GDM1 (cell line): ENCODE measurements around the gene PTPRD.
"Not testable (repeated sequence)": the region's sequence is repeated elsewhere in the genome, so short reads cannot be mapped to it uniquely, and the experiment has no call there.

ENCODE experiments used
- DNase-seq: peaks from one replicate; lab custom pipeline; 2025; lab: John Stamatoyannopoulos, UW

Gene PTPRD

DNA sequence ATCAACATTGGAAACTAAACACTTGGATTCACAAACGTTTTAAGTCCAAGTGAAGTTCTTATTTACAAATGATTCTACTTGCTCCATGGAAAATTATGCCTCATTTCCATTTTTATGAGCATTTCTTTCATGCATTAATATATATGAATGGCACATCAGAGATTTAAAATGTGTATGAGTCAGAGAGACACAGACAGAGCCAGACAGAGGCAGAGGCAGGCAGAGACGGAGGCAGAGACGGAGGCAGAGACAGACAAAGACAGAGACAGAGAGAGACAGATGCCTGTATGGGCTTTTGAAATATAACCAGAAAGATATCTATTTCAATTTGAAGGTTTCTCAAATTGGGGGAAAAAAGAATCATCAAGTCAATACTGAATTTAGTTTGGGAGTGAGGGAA lies 649.0 kb downstream of the PTPRD start:
- DNase-seq = no peak

DNA sequence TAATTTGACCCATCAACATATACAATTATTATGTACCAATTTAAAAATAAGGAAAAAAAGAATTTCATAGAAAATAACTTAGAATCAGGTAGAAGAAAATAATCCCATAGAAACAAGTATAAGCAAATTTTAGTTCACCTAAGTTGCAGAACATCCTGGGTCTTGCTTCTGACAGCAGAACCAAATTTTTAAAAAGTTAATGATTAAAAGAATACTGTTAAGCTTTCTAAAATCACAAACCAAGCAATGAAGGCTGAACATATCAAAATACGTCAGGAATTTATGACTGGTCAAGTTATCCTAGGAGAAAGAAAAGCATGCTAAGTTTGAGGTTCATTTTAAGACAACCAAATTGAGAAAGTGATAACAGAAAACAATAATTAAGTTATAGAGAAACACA lies 650.9 kb downstream of the PTPRD start:
- DNase-seq = no peak

DNA sequence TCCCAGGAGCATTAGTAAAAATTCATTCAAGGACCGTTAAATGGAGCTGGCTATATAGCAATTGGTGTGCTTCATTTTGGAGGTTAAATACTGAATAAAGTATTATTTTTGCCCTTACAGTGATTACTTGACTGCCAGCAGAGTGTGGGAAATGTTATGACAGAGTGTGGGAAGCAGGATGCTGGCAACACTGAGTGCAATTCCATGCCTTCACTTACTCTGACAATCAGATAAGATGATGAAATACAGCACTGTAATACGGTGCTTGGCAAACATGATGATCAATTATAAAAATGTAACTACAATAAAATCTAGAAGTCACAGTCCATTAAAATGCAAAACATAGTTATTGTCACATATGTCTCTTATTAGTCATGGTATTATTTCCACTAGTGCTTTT lies 651.3 kb downstream of the PTPRD start:
- DNase-seq = no peak

DNA sequence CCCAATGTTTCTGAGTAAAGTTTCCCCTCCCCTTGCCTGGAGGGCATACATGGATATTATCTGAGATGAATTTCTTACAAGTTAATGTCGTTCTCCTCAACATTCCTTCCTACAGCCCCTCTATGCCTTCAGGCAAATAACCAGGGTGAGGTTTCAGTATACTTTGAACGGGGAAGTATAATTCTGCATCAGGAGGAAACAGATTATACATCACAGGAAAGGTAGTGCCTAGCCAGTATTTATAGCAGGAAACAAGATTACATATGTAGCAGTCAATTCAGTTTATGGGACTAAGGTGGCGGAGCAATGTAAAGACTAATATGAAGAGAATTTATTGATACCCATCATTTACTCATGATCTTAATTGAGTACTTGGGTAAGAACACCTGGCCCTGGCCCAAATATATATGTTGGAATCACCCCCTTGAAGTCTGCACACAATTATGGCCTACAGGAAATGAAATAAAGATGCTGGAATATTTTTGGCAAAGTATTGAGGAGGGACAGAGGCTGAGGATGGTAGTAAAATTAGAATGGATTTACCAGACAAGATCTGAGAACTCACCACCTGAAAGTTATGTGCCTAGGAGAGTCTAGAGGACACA lies 661.1 kb downstream of the PTPRD start:
- peak; percentile 35 for DNase-seq

DNA sequence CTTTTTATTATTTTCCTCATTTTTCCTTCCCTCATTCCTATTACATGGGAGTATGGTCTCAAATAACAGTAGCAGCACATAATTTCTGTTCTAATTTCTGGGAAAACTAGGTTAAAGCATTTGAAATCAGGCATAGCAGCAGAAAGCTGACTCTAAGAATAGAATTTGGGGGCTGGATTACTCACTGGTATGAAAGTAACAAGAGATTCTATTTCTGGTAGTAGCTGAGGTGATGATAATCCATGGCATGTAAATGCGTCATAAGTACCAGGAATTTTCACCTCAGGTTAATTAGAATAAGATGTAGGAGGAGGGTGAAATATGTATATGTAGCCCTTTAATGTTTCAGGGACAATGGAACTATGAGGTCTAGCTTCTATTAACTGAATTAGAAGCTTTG lies 662.0 kb downstream of the PTPRD start:
- no peak for DNase-seq

DNA sequence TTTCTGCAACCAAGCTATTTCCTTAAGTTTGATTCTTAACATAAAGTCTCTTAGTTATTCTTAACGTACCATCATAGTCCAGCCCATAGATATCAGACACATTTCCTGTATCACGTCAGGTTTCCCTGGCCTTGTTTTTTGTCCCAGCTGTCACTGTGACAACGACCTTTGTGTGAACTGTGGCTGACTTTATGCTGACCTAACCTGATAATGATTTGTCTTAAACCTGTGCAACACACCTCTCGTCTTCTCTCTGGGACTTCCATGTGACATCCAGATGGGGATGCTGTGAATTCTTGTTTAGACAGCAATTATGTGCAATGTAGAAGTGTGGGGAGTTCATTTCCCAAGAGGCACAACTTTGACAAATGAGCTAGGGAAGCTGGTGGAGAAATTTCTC lies 662.8 kb downstream of the PTPRD start:
- DNase-seq = no peak

DNA sequence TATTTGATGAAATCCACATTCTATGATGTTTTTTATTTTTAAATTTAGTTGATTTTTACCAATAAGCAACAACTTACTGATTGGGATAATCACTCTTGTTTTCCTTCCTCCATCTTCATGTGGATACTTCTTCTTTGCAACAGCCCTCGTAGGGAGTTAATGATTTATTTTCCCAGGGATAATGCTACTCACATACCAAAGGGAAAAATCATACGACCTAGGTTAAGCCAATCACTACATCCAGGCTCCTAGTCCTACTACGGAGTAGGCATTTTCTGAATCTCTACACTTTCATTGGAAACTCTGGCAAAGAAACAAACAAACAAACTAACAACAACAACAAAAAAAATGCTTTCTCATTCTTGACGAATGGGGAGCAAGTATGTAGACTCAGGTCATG lies 663.4 kb downstream of the PTPRD start:
- no peak for DNase-seq

DNA sequence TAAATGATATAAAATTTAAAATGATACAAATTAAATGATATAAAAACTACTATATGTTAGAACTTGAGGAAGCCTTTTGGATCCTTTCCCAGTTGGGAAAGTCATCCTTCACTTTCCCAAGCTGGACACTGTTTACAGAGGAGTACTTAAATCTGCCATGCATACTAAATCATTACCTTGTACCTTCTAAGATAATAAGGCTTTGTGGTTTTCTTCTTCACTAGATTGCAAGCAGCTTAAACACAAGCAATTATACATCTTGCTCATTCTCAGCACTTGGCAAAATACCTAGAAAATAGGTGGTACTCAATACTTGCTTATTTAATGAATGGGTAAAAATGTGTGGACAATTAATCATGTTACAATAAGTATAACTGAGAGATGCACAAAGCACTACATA lies 666.8 kb downstream of the PTPRD start:
- no peak for DNase-seq

DNA sequence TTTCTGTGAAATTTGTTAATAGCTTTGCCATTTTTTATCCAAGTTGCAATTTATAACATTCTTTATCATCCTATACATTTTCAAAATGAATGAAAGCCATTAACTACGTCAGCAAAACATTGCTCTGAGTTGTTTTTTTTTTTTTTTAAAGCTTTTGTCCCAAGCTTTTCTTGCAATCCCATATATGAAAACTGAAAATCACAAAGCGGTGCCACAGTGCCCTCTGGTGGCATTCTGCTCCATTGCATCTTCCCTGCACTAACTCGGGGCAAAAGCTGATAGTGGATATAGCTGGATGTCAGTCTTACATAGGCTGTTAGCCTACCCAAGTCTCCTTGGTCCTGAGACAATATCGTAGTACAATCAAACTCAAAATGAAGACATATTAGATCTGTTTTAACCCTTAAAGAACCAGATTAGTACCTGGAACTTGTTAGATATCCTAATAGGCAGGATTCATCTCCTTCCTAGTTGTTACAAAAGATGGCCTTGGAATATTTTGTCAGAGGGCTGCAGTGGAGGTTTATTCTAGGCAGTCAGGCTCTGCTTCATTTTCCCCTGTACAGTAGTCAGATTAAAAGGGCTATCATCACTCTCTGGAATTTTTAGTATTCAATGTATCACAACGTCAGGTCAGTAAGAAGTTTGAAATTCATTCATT lies 669.9 kb downstream of the PTPRD start:
- DNase-seq = peak; percentile 69

DNA sequence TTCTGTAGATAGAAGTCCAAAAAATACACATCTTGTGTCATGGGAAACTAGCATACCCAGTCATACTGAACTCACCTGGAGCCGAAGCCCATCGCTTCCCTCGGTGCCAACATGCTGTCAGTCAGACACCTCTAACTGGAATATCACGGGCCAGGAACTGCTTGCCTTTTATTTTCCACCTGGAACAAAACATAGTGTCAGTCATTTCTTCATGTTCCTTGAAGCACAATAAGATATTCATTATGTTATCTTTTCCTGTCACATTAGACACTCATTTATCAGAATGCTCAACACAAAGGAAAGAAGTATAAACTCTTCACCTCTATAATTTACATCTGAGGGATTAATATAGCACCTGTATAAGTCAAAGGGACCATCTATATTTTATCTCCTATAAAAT lies 674.4 kb downstream of the PTPRD start:
- DNase-seq = no peak

DNA sequence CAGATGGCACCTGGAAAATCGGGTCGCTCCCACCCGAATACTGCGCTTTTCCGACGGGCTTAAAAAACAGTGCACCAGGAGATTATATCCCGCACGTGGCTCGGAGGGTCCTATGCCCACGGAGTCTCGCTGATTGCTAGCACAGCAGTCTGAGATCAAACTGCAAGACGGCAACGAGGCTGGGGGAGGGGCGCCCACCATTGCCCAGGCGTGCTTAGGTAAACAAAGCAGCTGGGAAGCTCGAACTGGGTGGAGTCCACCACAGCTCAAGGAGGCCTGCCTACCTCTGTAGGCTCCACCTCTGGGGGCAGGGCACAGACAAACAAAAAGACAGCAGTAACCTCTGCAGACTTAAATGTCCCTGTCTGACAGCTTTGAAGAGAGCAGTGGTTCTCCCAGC lies 681.3 kb downstream of the PTPRD start:
- not testable (repeated sequence) for DNase-seq

DNA sequence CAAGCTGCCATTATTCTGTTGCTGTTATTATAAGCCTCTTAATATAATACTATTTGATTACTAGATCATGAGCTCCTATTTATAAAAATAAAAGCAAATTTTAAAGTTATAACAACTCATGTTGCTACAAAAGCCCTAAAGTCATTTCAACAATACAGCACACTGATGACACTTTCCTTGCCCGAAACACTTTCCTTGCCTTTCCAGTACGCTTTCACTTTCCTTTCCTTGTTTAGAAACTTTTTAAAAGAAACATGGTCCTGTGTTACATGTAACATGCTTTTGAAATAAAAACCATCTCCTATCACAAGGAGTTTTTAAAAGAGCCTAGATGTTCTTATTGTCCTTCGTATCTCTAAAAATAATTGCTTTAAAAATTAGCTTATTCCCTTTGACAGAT lies 688.4 kb downstream of the PTPRD start:
- DNase-seq = no peak

DNA sequence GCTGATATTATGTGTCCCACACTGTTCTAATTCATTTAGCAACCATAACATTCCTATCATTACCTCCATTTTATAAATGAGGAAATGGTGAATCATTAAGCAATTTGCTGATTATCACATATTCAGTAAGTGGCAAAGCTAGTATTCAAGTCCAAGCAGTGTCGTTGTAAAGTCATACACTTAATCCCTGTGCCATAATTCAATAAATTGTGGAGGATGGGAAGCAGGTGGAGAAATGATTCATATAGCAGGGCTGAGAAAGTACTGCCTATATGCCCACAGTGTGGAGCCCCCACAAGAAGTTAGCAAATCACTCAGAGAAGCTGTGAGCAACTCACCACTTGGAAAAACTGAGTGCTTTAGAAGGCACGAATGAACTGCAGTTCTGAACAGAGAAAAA lies 691.0 kb downstream of the PTPRD start:
- no peak for DNase-seq

DNA sequence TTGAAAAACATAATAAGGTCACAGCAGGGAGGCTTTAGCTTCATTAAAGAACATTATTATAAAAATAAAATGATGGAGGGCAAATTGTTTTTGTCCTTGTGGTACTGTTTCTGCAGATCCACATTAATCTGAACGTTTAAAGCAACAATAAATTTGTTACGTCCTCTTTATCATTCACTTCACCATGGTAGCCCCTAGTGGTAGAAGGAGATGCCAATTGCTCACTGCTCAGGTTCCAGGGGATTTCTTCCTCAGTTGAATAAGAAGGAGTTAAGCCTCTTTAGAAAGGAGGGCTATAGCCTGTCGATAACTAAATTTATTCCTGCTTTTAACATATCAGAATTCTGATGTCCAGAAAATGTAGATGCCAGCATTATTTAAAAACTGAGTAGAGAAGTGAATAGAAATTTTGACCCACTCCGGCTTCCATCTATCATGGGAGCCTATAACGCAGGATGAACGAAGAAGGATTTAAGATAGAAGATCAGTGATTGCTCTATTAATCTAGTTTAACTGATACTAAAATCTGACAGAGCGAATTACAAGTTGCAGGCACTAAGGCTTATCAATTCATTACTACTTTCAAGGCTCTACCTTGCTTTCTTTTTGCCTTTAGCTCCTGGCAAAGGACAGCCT lies 692.3 kb downstream of the PTPRD start:
- no peak for DNase-seq

DNA sequence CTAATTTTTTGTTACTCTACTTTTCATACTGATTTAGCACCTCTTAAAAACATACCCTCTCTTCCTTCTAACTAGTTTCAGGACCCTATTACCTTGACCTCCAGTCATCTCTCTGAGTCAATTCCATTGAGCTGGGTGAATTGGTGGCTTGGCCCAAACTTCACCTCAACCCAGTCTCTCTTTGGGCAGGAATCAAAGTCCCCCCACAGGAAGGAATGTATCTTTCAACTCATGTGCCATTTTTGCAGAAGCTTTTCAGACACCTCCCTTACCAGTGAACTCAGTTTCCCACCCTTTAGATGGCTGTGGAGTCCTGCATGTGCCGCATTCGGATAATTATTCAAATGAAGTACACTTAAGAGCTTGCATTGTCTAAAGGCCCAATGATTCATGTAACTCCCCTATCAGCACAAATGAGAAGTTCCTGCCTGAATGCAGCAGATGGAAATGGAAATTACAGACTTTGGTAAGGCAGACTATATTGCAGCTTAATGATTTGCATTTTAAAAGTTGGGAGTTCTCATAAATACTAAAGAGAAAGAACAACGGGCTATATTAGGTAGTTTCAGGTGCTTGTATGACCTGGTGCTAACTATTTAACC lies 693.5 kb downstream of the PTPRD start:
- DNase-seq = no peak

DNA sequence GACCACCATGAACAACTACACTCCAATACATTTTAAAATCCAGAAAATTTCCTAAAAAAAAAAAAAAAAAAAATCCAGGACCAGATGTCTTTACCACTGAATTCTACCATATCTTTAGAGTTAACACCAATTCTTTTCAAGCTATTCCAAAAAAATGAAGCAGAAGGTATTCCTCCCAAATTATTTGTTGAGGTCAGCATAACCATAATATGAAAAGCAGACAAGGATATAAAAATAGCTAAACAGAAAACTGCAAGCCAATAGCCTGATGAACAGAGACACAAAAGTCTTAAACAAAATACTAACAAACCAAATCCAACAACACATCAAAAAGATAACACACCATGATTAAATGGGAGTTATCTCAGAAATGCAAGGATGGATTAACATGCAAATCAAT lies 695.4 kb downstream of the PTPRD start:
- DNase-seq = no peak

DNA sequence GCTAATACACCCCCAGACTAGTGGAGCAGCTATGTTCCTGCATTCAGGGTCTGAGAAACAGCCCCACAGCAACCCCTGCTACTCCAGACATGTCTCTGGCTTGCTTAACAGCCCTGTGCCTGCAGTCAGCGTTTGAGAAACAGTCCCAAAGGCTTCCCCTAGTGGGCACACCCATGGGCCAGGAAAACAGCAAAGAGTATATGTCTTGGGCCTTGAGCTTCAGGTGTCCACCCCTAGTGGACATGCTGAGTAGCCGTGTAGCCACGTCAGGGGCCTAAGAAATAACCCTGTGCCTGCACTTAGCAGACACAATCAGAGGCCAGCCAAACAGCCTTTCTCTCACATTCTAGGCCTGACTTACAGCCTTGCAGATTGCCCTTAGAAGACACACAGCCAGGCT lies 698.6 kb downstream of the PTPRD start:
- DNase-seq = no peak

DNA sequence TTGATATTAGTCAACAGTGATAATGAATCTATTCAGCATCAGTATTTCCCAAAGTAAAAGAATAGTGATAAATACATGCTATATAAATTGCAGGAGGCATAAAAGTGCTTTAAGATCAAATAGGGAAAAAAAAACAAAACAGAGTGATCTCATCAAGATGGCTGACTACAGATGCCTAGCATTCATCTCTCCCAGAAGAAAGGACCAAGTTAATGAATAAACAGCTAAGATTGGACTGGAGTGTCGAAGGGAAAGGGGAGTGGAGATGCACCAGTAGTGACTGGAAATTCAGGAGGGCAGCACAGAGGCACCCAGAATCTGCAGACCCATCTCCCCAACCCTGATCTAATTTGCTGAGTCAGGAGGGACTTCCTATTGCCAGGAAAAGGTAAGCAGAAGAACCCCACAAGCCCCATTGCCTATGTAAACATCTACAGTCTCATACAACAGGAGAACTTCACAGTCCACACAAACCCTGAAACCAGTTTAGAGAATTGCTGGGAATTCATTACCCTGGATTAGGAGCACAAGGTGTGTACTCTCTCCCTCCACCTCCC lies 699.4 kb downstream of the PTPRD start:
- no peak for DNase-seq

DNA sequence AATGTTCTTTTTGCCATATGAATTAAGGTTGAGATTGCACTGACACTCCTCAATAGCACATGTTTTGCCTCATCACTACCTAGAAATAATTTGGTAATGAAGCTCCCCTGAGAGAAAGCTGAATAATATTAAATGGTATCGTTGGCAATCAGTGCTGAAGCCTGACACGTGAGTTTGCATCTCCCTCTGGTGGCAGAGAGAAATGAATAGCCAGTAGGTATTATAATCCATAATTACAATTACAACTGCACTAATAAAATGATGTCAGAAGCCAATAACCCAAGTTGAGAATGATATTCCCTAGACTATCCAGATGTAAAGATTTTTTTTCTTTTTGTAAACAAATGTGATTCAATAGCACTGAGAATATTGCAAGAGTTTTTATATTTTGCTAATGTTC lies 700.3 kb downstream of the PTPRD start:
- peak; percentile 29 for DNase-seq

DNA sequence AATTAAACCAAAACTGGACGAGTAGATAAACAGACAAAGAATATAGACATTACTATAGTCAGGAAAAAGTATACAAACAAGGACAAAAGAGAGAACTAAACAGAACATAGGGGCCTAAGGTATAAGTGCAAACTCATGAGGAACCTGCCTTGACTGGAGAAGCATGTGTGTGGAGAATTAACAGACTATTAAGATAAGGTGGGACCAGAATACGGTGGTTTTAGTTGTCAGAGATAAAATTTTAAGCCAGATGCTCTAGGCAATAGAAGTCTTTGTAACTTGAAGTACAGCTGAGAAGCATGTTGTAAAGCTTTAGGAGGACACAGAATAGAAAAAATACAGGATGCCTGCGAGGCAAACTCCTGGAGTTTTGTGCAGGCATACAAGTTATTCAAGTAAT lies 707.1 kb downstream of the PTPRD start:
- DNase-seq = no peak

DNA sequence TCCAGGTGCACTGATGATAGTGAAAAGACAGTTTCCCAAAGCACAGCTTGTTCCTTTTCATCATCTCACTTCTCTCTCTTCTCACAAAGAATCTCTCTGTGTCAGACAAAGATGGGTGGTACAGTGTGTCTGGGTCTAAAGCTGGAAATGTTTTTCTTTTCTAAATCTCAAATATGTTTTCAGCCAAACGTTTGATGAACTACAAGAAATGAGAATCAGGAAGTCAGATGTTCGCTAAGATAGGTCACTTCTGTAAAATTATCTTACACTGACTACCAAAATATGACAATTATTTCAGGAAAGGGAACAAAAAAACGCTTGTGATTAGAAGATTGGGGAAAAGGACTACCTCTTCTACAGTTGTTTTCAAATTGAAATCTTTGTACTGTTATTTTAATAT lies 708.8 kb downstream of the PTPRD start:
- DNase-seq = peak; percentile 38

DNA sequence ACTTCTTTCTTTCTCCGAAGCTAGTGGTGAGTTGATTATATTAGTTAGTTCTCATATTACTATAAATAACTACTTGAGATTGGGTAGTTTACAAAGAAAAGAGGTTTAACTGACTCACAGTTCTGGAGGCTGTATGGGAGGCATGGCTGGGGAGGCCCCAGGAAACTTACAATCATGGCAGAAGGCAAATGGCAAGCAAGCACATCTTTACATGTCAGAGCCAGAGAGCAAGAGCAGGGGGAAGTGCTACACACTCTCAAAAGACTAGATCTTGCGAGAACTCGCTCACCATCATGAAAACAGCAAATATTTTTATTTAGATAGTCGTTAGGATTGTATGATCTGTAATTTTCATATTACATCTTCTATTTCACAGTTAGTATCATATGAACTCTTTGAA lies 711.2 kb downstream of the PTPRD start:
- no peak for DNase-seq

DNA sequence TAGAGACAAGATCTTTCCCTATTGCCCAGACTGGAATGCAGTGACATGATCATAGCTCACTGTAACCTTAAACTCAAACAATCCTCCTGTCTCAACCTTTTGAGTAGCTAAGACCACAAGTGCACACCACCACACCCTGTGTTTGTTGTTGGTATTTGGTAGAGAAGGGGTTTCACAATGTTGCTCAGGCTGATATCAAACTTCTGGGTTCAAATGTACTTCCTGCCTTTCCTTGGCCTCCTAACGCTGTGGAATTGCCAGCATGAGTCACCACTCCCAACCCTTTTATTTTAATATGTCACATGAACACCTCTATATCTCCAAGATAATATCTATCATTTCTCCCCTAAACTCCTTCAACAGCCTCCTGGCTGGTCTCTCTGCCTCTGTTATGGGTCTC lies 719.0 kb downstream of the PTPRD start:
- no peak for DNase-seq
